Subcutaneous adipose tissue (tissue), 4 donors: ENCODE measurements around the gene PKD2L1. TPM values are rescaled to one million over a fixed set of nuclear protein-coding genes. Genes with fewer than 3 reads are reported as not detected.

Experiments used
- CTCF ChIP-seq: fragments of 450-650 bp; IDR thresholded peaks from one replicate; pipeline ENCODE4 v1.5.1; 2016; ENCODE audit warnings: low read depth, mild to moderate bottlenecking, control low read depth, antibody characterized with exemption, moderate library complexity
- total RNA-seq, 4 donors: library from RNA; depleted of rRNA; stranded (reverse); fragments of >200 nt; gene quantifications; one replicate each; pipeline ENCODE4 v1.1.0, GENCODE V29; 2016

The PKD2L1 gene
- total RNA-seq, 4 donors from 2014 or later: 1.2 TPM; not detected in 3

DNA sequence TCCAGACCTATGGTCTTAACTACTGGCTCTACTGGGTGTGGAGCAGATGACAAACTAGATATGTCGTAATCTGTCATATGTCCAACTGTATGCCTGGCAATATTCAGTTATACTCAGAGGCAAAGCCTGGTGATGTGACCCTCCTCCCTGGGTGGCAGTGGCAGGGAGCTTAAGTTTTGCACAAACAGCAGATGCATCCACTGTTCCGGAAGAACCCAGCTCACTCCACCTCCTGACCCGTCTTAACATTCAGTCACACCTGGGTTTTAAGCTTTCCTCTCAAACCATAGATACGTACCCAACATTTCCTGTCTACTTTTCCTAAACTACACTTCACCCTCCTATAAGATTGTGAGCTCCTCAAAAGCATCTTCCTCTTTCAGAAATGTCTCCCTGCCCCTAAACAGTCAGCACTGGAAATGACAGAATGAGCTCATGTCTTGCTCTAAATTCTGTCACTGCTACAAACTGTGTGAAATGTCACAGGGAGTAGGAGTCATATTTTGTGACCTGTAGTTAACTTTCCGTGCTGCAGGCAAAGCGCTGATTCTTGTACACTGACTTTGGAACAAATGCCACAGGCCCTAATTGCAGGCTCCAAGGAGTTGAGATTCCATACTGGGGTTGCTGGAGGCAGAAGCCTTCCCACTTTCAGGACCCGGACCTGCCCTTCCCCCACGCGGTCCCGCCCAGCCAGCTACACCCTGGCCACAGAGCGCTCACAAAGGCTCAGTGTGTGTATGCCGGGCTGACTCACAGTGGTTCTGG lies 40.9 kb upstream of the PKD2L1 start:
- no peak for TF ChIP-seq CTCF

DNA sequence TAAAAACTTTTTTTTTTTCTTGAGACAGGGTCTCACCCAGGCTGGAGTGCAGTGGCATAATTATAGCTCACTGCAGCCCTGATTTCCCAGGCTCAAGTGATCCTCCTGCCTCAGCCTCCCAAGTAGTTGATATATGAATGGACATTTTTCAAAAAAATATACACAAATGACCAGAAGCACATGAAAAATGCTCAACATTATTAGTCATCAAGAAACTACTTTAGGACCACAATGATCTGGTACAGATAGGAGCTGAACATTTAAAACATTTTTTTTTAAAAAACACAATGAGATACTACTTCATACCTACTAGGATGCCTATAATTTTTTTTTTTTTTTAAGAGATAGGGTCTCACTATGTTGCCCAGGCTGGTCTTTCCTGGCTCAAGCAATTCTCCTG lies 38.7 kb upstream of the PKD2L1 start:
- TF ChIP-seq CTCF: no peak

- no peak for TF ChIP-seq CTCF
Observed at GRCh38 chr10:100364735-100365391, 34.8 kb upstream of the PKD2L1 start.

- TF ChIP-seq CTCF: no peak
Observed at GRCh38 chr10:100364175-100364574, 34.1 kb upstream of the PKD2L1 start.

- TF ChIP-seq CTCF: no peak
Observed at GRCh38 chr10:100362570-100363496, 32.8 kb upstream of the PKD2L1 start.

- no peak for TF ChIP-seq CTCF
Observed at GRCh38 chr10:100360234-100360633, 30.2 kb upstream of the PKD2L1 start.

GRCh38 chr10:100359529-100360150 lies 29.6 kb upstream of the PKD2L1 start:
- TF ChIP-seq CTCF: no peak
